ENCODE results near the gene LYRM7.
"Not testable (repeated sequence)": the region's sequence is repeated elsewhere in the genome, so short reads cannot be mapped to it uniquely, and the experiment has no call there.

The LYRM7 gene

DNA sequence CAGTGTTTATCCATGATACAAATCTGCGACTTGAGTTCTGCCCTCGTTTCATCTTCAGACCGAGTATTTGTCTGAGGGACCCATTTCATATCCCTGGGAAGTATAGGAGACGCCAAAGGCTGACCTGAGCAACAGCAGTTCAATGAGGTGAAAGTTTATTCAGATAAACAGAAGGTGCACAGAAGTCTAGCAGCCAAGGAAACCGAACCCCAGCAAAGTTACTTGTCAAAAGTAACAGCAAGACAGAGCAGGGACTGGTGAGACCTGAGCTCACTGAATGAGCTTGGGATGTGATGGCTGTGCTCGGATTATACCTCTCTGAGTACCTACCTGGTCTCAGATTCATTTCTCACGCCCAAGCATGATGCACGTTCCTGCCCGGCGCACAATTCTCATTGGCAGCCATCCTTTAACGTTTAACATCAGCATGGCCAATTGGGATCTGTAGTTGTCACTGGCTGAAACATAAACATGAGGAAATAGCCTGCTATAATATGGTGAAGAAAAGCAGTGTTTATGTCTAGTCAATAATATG, 599 bp downstream of the LYRM7 start:
- DNase-seq (ENCODE audit: low read depth in 1 of 2, low spot score in 1 of 2), result no peak

DNA sequence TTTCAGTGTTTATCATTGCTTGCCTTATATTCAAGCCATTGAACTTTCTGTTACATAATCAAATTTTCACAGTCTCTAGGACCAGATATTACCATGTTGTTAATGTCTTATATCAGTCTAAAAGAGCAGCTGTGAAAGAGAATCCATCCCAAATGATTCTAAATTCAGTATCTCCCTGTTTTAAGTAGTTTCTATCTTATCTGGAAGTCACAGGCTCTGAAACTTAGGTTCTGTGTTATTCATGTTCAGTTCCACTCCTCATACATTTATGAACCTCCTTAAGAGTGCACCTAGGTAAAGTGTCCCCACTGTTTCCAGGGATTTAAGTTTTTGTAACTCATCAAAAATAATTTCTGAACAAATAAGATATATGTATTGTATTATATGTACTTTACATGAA, 9.7 kb downstream of the LYRM7 start:
- no peak for DNase-seq (ENCODE audit: low read depth in 1 of 2, low spot score in 1 of 2)

DNA sequence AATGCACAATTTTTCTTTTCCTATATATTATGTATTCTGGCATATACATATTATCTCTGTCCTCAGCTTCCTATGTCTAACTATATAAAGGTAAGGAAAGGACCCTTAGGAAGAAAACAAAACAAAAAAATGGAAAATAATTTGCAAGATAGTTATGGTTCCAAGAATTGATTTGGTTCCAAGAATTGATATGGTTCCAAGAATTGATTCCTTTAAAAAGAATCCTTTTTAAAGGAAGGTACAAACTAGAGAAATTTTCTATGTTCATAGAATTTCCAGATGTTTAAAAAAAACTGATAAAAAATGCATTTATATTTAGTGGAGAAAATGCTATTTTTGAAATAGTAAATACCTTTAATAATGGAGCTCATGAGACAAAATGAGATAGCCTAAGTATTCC, 12.1 kb downstream of the LYRM7 start:
- DNase-seq (ENCODE audit: low read depth in 1 of 2, low spot score in 1 of 2), result no peak

DNA sequence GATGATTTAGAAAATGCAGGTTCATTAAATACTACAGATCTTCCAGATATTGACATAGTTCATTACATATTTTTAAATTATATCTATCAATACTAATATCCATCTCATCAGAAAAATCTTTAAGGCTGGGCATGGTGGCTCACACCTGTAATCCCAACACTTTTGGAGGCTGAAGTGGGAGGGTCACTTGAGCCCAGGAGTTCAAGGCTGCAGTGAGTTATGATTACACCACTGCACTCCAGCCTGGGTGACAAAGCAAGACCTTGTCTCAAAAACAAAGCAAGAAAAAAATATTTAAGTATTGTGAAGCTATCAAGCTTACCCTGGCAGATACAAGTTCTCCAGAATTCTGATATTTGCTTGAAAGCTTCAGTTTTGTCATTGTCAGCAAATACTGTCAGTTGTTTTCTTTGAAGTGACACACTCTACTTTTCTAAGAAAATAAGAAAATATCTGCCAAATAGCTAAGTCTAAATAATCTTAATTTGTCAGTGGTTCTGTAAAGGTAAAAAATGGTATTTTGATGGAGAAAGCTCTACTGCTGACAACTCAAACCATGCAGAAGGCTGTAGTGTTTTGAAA, 14.9 kb downstream of the LYRM7 start:
- DNase-seq (ENCODE audit: low read depth in 1 of 2, low spot score in 1 of 2), result no peak

DNA sequence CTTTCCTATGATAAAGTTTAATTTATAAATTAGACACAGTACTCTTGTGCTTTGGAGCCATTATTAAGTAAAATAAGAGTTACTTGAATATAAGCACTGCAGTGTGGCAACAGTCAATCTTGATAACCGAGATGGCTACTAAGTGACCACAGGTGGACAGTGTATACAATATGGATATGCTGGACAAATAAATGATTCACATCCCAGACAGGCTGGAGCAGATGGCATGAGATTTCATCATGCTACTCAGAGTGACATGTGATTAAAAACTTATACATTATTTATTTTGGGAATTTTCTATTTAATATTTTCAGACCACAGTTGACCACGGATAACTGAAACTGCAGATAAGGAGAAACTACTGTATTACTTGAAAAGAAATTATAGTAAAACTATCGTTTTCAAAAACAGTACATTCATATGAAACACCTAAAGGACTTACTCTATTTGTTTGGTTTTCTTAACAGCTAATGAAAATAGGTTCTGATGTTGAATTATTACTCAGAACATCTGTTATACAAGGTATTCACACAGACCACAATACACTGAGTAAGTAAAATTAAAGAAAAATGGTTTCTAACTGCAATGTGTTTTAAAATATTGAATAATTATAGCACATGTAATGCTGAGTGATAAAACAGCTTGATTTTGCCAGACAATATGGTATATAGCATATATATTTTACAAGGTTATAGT, 16.0 kb downstream of the LYRM7 start:
- DNase-seq (ENCODE audit: low read depth in 1 of 2, low spot score in 1 of 2), result no peak

DNA sequence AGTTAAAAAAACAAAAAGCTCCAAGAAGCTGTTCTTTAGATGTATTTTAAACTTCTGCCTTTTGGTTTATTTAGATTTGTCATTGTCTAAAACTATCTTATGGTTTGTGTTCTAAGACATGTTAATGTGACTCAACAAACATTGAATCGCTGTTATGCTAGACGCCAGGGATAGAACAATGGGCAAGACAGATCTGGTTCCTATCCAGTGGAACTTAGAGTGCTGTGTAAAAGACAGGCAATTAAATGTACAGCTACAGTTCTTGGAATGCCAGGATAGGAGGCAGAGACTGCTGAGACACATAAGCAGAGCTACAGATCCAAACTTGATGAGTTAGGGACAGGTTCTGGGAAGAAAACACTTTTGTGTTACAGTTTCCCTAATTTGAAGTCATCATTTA, 22.4 kb downstream of the LYRM7 start:
- DNase-seq (ENCODE audit: low read depth in 1 of 2, low spot score in 1 of 2), result no peak

DNA sequence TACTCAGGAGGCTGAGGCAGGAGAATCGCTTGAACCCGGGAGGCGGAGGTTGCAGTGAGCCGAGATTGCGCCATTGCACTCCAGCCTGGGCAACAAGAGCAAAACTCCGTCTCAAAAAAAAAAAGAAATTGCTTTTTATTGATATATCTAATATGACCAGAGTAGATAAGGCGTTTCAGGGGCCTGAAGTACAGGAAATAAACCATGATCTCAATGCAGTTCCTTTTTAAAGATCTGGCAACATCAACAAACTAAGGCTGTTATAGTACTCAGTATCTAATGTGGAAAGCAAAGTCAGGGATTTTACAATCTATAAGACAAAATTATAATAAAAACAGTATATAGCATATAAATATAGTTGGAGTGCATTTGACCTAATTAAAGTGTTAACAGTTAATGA, 23.2 kb downstream of the LYRM7 start:
- not testable (repeated sequence) for DNase-seq (ENCODE audit: low read depth in 1 of 2, low spot score in 1 of 2)

DNA sequence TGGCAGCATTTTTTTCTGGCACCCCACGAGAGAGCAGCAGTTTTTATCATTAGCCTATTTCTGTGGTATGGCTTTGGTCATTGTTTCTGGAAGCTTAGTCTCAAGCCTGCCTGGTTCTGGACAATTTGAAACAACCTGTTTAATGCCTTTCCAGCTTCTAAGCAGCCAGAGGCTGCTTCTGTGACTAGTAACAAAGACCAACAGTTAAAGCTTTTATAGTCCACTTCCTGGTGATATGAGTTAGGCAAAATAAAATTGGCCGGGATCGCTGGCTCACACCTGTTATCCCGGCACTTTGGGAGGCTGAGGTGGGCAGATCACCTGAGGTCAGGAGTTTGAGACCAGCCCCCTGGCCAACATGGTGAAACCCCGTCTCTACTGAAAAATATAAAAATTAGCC, 24.0 kb downstream of the LYRM7 start:
- DNase-seq (ENCODE audit: low read depth in 1 of 2, low spot score in 1 of 2), result no peak

DNA sequence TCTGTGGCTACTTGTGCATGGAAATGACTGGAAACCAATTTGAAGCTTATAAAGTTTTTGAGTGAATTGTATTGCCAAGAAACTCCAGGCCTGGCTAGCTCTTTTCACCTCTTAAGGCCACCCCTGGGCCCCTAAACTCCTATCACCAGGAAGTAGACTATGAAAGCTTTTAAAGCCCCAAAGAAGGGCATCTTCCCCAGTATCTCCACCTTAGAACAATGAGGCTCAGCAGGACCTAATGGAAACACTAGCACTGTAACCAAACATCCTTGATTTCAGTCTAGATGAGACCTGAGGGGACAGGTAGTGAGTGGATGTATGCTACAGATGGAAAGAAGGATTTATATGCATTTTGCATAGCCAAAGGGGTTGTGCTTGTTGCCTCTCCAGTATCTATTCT, 25.0 kb downstream of the LYRM7 start:
- no peak for DNase-seq (ENCODE audit: low read depth in 1 of 2, low spot score in 1 of 2)

DNA sequence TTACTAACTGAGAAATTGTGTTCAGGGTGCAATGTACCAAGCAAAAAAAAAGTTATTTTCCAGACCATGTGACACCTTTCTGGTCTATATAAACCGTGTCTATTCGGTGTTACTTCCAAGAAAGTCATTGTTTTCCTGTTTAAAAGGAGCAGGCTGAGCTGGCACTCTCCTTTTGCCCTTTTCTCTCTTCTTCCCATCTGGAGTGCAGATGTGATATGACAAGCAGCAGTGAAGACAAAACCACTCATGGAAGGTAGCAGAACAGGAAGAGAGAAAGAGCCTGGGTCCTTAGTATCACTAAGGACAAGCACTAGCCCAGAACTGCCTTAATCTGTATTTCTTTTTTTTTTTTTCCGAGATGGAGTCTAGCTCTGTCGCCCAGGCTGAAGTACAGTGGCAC, 25.6 kb downstream of the LYRM7 start:
- no peak for DNase-seq (ENCODE audit: low read depth in 1 of 2, low spot score in 1 of 2)

DNA sequence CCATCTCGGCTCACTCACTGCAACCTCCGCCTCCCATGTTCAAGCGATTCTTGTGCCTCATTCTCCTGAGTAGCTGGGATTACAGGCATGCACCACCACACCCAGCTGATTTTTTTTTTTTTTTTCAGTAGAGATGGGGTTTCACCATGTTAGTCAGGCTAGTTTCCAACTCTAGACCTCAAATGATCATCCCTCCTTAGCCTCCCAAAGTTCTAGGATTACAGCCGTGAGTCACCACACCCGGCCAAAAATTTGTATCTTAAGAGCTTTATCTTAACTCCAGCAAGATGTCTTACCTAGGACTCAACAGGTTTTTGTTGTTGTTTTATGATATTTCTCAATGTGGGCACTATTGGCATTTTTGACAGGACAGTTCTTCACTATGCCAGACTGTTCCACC, 27.9 kb downstream of the LYRM7 start:
- DNase-seq (ENCODE audit: low read depth in 1 of 2, low spot score in 1 of 2), result no peak

DNA sequence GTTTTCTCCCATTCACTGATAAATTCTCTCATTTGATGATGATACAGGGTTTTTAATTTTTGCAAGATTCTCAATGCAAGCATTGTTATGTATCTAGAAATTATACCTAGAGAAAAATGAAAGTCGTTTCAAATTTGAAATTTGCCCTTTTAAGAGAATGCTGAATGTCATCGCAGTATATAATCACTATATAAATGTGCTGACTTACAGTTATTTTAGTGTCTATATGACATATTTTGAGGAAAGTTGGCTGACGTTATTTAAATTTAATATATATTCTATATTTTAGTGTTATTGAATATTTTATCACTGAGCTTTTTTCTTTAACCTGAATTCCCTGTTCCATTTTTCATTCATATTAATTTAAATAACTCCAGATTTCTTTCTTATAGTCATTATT, 29.8 kb downstream of the LYRM7 start:
- no peak for DNase-seq (ENCODE audit: low read depth in 1 of 2, low spot score in 1 of 2)

DNA sequence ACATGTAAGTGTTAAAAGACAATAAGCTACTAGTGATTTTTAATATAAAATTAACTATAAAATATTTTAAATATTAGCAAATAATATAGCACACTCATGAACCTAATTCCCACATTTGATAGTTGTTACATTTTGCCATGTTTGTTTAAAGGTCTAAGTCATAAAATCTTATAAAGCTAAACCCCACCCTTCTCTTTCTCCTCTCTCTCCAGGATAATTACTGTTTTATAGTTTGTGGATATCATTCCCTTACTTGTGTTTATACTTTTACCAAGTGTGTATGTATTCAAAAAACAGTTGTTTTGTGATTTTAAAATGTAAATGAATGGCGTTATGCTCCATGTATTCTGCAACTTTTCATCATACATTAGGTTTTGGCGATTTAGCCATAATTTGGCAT, 34.2 kb downstream of the LYRM7 start:
- DNase-seq (ENCODE audit: low read depth in 1 of 2, low spot score in 1 of 2), result no peak

DNA sequence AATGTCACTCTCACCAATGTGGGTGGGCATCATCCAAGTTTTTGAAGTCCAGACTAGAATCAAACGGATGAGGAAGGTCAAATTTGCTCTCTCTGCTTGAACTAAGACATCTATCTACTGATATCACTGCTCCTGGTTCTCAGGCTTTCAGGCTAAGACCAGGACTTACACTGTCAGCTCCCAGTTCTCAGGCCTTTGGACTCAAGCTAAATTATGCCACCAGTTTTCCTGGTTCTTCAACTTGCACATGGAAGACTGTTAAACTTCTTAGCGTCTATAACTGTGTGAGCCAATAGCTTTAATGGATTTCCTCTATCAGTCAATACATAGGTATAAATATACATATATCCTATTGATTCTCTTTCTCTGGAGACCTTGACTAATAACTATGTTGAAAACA, 35.3 kb downstream of the LYRM7 start:
- DNase-seq (ENCODE audit: low read depth in 1 of 2, low spot score in 1 of 2), result no peak

DNA sequence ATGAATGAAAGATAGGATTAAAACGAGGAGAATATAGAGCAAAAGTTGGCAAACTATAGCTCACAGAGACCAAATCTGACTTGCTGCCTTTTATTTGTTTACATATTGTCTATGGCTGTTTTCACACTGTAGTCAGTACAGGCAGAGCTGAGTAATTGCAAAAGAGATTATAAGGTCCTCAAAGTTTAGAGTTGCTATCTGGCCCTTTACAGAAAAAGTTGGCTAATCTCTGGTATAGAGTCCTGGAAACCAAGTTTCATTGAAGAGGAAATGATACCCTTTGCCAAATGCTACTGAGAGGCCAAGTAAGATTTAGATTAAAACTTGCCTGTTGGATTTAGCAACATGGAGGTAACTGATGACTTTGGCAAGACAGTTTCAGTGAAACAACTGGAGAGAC, 36.0 kb downstream of the LYRM7 start:
- no peak for DNase-seq (ENCODE audit: low read depth in 1 of 2, low spot score in 1 of 2)

DNA sequence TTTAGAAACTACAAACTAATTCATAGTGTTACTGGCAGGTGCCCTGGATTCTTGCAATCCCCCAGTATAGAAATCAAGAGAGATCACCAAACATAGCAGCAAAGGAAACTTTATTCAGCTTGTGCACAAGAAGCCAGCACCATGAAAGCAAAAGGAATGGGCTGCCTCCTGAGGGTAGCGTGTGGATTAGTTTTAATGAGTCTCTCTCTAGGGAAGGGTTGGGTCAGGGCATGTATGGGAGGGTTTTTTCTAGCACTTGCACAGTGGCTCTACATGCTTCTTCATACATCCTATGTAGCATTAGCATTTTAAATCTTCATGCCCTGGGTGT, 38.4 kb downstream of the LYRM7 start:
- DNase-seq (ENCODE audit: low read depth in 1 of 2, low spot score in 1 of 2), result no peak

DNA sequence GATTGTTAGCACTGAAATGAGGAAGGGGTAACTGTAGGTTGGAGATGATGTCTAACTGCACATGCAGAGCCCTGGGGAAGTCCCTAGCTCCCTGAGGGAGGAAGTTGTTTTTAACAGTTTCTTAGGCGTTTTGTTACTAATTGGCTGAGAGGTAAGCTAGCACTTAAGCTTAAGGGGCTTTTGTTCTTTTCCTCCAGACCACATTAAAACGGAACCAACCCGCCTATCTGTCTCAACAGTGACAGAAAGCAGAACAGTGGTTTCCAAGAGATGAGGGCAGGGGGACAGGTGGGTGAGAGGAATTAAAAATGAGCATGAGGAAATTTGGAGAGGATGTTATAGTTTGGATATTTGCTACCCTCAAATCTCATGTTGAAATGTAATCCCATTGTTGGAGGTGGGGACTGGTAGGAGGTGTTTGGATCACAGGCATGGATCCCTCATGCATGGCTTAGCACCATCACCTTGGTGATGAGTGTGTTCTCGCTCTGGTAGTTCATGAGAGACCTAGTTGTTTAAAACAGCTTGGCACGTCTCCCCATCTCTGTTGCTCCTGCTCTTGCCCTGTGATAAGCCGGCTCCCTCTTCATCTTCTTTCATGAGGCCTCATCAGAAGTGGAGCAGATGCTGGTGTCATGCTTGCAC, 38.9 kb downstream of the LYRM7 start:
- peak in 1 of 2 donors; percentile 17 for DNase-seq (ENCODE audit: low read depth in 1 of 2, low spot score in 1 of 2)

DNA sequence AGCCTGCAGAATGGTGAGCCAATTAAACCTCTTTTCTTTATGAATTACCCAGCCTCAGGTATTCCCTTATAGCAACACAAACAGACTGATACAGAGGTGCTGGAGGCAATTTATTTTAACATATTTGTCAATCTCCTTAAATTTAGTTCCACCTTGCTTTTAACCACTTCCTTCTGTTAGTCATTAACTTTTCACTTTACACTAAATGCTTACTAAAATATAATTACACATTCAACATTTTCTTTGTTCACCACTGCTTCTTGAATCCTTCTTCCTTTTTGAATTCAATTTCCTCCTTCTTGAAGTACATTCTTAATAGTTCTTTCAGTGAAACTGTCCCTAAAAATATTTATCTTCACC, 39.4 kb downstream of the LYRM7 start:
- no peak for DNase-seq (ENCODE audit: low read depth in 1 of 2, low spot score in 1 of 2)

DNA sequence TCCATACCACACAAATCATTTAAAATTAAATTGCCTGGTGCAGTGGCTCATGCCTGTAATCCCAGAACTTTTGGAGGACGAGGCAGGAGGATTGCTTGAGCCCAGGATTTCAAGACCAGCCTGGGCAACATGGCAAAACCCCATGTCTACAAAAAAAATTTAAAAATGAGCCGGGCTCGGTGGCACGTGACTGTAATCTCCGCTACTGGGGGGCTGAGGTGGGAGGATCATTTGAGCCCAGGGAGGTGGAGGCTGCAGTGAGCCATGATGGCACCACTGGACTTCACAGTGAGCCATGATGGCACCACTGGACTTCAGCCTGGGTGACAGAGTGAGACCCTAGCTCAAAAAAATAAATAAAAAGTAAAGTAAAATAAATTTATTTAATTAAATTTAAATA, 40.9 kb downstream of the LYRM7 start:
- no peak for DNase-seq (ENCODE audit: low read depth in 1 of 2, low spot score in 1 of 2)

DNA sequence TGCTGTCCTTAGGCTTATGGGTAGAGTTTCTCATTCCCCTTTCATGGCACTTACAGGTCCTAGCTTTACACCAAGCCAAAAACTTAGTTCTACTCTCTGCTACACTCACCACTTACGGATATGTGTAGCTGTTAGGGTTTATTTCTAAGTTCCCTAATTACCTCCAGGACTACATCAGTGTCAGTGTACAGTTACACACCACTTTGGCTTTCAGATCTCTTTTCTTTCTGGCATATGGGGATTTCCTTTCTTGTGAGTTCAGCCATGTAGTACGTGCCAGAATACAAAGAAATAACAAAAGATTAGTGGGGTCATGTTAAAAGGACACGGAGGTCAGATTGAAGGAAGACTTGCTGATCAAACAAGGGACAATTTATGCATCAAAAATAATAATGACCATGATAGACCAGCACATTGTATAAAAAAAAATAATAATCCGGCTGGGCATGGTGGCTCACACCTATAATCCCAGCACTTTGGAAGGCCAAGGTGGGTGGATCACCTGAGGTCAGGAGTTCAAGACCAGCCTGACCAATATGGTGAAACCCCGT, 41.8 kb downstream of the LYRM7 start:
- DNase-seq (ENCODE audit: low read depth in 1 of 2, low spot score in 1 of 2), result no peak

DNA sequence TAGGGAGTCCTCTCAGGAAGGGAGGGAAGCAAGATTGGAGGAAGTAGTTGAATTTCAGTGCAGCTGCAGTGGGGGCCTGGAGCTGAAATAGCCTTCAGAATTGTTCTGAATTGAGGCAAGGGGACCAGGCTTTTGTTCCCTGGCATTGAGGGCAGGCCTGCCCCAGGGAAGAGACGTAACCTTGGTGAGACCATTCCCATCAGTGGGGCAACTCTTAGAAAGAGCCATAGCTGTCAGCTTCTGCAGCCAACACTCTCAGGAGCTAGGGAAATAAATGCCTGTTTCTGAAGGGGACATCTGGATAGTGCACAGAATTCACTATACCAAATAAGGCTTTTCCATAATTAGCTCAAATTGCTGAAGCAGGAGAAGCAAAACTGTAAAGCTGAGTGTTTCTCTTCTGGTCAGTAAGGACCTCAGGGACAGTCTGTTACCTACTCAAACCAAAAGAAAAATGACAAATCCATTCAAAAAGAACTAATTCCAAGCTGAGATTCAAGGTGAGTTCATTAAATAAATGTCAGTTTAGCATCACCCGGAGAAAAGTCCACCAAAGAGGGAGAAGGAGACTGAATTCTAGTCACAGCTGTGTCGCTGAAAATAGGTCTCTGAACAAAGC, 44.0 kb downstream of the LYRM7 start:
- no peak for DNase-seq (ENCODE audit: low read depth in 1 of 2, low spot score in 1 of 2)

DNA sequence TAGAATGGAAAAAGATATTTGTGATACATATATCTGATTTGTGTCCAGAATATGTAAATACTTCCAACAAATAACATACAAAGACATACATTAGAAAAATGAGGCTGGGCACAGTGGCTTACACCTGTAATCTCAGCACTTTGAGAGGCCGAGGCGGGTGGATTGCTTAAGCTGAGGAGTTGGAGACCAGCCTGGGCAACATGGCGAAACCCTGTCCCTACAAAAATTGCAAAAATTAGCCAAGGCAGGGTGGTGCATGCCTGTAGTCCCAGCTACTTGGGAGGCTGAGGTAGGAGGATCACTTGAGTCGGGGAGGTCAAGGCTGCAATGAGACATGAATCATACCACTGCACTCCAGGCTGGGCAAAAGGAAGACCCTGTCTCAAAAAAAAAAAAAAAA, 47.0 kb downstream of the LYRM7 start:
- DNase-seq (ENCODE audit: low read depth in 1 of 2, low spot score in 1 of 2), result no peak
